CD4-positive, alpha-beta memory T cell (primary cell): Measurements from ENCODE around the gene HNRNPA1. TPM values are rescaled to one million over a fixed set of nuclear protein-coding genes. Genes with fewer than 3 reads are reported as not detected.

Source experiments
- CTCF ChIA-PET: fragments of 350-600 bp; sonication (Branson Sonifier 250); formaldehyde crosslinking; loops from one replicate; lab custom pipeline; 2021; ENCODE audit warnings: inconsistent platforms; ENCODE audit not compliant: partially characterized antibody; lab: Charles Lee
- POLR2A ChIA-PET: fragments of 350-600 bp; sonication (Branson Sonifier 250); formaldehyde crosslinking; loops from one replicate; lab custom pipeline; 2021; ENCODE audit not compliant: partially characterized antibody; lab: Charles Lee
- DNase-seq, 5 donors: peaks; one replicate each; pipeline versions ENCODE4 v3.0.0 to v3.0.0-alpha.2; 2020 to 2022; ENCODE audit warnings: mixed read lengths in 1 of 5
- H3K27ac ChIP-seq: one replicate; pipeline ENCODE4 v1.7.0; 2013; ENCODE audit warnings: low read depth, low read length
- H3K27me3 ChIP-seq: 2 replicates; pipeline ENCODE4 v1.7.0; 2013; ENCODE audit warnings: mild to moderate bottlenecking, low read length, moderate library complexity; ENCODE audit not compliant: insufficient read depth
- H3K36me3 ChIP-seq: 2 replicates; pipeline ENCODE4 v1.7.0; 2013; ENCODE audit warnings: mild to moderate bottlenecking, low read length, moderate library complexity; ENCODE audit not compliant: insufficient read depth
- H3K4me1 ChIP-seq: 2 replicates; pipeline ENCODE4 v1.7.0; 2013; ENCODE audit warnings: mild to moderate bottlenecking, low read length, moderate library complexity; ENCODE audit not compliant: insufficient read depth
- H3K4me3 ChIP-seq, 2 donors: one replicate each; pipeline ENCODE4 v1.7.0; 2013; ENCODE audit warnings: low read length in 2 of 2, mild to moderate bottlenecking in 1 of 2
- H3K9me3 ChIP-seq, 2 donors: one replicate each; pipeline ENCODE4 v1.7.0; 2013; ENCODE audit warnings: low read length in 2 of 2, control low read depth in 1 of 2; ENCODE audit not compliant: control insufficient read depth in 1 of 2
- H3K27ac Mint-ChIP-seq, 7 donors: one replicate each; pipeline ENCODE4 v1.8.0; 2020 to 2021; ENCODE audit warnings: mixed read lengths in 7 of 7, mild to moderate bottlenecking in 6 of 7, inconsistent platforms in 3 of 7, moderate library complexity in 3 of 7
- H3K27me3 Mint-ChIP-seq, 2 donors: one replicate each; pipeline ENCODE4 v1.8.0; 2020 to 2021; ENCODE audit warnings: mixed read lengths in 2 of 2
- H3K36me3 Mint-ChIP-seq, 2 donors: one replicate each; pipeline ENCODE4 v1.8.0; 2020 to 2021; ENCODE audit warnings: mixed read lengths in 2 of 2, inconsistent platforms in 1 of 2, mild to moderate bottlenecking in 1 of 2
- H3K4me1 Mint-ChIP-seq, 4 donors: one replicate each; pipeline ENCODE4 v1.8.0; 2020 to 2021; ENCODE audit warnings: mixed read lengths in 4 of 4, mild to moderate bottlenecking in 1 of 4
- H3K4me3 Mint-ChIP-seq, 8 donors: one replicate each; pipeline ENCODE4 v1.8.0; 2020 to 2021; ENCODE audit warnings: mixed read lengths in 8 of 8, mild to moderate bottlenecking in 7 of 8, moderate library complexity in 6 of 8, inconsistent platforms in 3 of 8
- H3K9me3 Mint-ChIP-seq, 8 donors: one replicate each; pipeline ENCODE4 v1.8.0; 2020 to 2021; ENCODE audit warnings: mixed read lengths in 8 of 8, mild to moderate bottlenecking in 5 of 8, inconsistent platforms in 3 of 8, moderate library complexity in 1 of 8
- intact Hi-C: fragments of 100-400 bp; cut with micrococcal nuclease; formaldehyde crosslinking; loops from one replicate; pipeline ENCODE4 v1.15.1; 2023
- polyA plus RNA-seq, 2 donors: library from polyadenylated mRNA; unstranded; fragments of 300-500 nt; fragmentation: Illumina TruSeq; gene quantifications; one replicate each; pipeline ENCODE4 v1.2.3, GENCODE V29; 2021
- total RNA-seq, 2 experiments: library from RNA; stranded (reverse); gene quantifications; one replicate each; pipeline ENCODE4 v1.2.3, GENCODE V29; 2021

HNRNPA1 gene
- total and polyA plus RNA-seq, 4 experiments from 2014 or later: 756 to 1,061 (median 972) TPM

GRCh38 chr12:54300225-54300731, 19.8 kb downstream of the HNRNPA1 start:
- Mint-ChIP-seq H3K36me3 (no peaks in the 10 kb centered on the region), H3K27me3 (peaks cover 24 to 45% of the 10 kb centered on the region in 2 donors), H3K27ac (no peak overlapping the region), H3K4me3 (peak overlapping the region in 5 of 8 donors; percentile 41 to 69 (median 48)), H3K4me1 (peaks cover 9 to 39% (median 22%) of the 10 kb centered on the region in 4 donors), H3K9me3 (no peaks in the 10 kb centered on the region)
- peaks cover 27% of the 10 kb centered on the region for H3K4me1 ChIP-seq
- H3K27ac ChIP-seq: no peak overlapping the region
- no peaks in the 10 kb centered on the region for H3K9me3 ChIP-seq
- intact Hi-C loops: no loop called here
- H3K36me3 ChIP-seq: no peaks in the 10 kb centered on the region
- ChIA-PET POLR2A (interaction anchor here (1.6 to 4.5 kb wide), 3 partner anchors 9 to 25 kb away, joined by 5 to 16 read pairs (median 12); partner anchors contain the start of genes CBX5, COPZ1 and HNRNPA1), CTCF (interaction anchor here (0.9 to 2.2 kb wide), 7 partner anchors 10 to 79 kb away, joined by 3 to 8 read pairs (median 4); partner anchors contain the start of gene COPZ1)
- H3K27me3 ChIP-seq: peaks cover 19% of the 10 kb centered on the region
- DNase-seq: no peak
- H3K4me3 ChIP-seq: no peak overlapping the region

DNA sequence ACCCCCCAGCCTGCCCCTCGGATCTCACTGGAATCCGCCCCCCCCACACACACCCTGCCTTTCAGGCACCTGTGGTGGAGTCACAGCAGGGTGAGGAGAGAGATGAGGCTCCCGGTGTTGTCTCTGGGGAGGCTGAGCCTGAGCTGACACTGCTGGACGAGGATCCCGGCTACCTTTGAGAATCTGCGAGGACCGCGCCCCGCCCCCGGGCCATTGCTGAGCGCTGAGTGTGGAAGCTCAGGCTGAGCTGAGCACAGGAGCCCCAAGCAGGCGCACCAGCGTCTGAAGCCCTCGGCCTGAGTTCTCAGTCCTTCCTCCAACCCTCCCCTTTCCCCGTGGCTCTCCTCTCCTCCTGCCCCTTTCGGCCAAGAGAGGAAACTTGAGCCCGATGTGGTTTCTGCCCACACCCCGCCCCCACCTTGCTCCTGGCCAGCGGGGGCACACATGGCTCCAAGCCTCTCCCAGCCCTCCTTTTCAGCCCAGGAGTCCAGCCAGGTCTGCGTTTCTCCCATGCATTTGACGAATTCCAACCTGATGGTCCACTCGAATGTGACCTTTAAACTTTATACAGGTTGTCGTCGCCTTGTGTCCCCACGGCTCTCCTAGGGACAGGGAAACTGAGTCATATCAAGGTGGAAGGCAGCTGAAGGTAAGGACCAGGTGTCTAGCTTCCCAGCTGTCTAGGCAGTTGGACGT, 20.4 kb downstream of the HNRNPA1 start, which contains the start of gene NFE2:
Gene NFE2 (minus strand): TSS at position 284 of the 696 bp plus-strand sequence. CDS start 5,767 bp downstream, outside the sequence.
- H3K4me1 Mint-ChIP-seq: peaks cover 9 to 39% (median 22%) of the 10 kb centered on the region in 4 donors
- H3K27me3 ChIP-seq: peaks cover 19% of the 10 kb centered on the region
- no peaks in the 10 kb centered on the region for H3K36me3 ChIP-seq
- no peak within 1 kb of the TSS for H3K4me3 ChIP-seq
- peak within 1 kb of the TSS in 7 of 8 donors; percentile 24 to 69 (median 45) for H3K4me3 Mint-ChIP-seq
- POLR2A ChIA-PET: interaction anchor here (1.6 to 4.5 kb wide), 3 partner anchors 9 to 24 kb away, joined by 5 to 16 read pairs (median 12); partner anchors contain the start of genes CBX5, COPZ1 and HNRNPA1
- H3K27ac Mint-ChIP-seq: no peak within 1 kb of the TSS
- peaks cover 27% of the 10 kb centered on the region for H3K4me1 ChIP-seq
- H3K27ac ChIP-seq: no peak within 1 kb of the TSS
- DNase-seq: peak in 1 of 5 donors; percentile 37
- no peaks in the 10 kb centered on the region for H3K9me3 ChIP-seq
- H3K27me3 Mint-ChIP-seq: peaks cover 24 to 45% of the 10 kb centered on the region in 2 donors
- no peaks in the 10 kb centered on the region for H3K9me3 Mint-ChIP-seq
- intact Hi-C loops: no loop called here
- CTCF ChIA-PET: interaction anchor here (1.5 to 2.2 kb wide), 3 partner anchors 10 to 45 kb away, joined by 3 to 8 read pairs (median 3); partner anchors contain the start of gene COPZ1
- H3K36me3 Mint-ChIP-seq: no peaks in the 10 kb centered on the region

- POLR2A ChIA-PET: interaction anchor here (3.3 to 4.5 kb wide), 2 partner anchors 21 to 23 kb away, joined by 12 to 16 read pairs; partner anchors contain the start of genes CBX5, COPZ1 and HNRNPA1
- H3K27ac ChIP-seq: no peak overlapping the region
- Mint-ChIP-seq H3K9me3 (no peaks in the 10 kb centered on the region), H3K36me3 (no peaks in the 10 kb centered on the region), H3K27ac (no peak overlapping the region), H3K27me3 (peaks cover 24 to 45% of the 10 kb centered on the region in 2 donors), H3K4me3 (peak overlapping the region in 1 of 8 donors; percentile 69), H3K4me1 (peaks cover 9 to 40% (median 22%) of the 10 kb centered on the region in 4 donors)
- peaks cover 27% of the 10 kb centered on the region for H3K4me1 ChIP-seq
- H3K4me3 ChIP-seq: no peak overlapping the region
- no peaks in the 10 kb centered on the region for H3K36me3 ChIP-seq
- intact Hi-C loops: no loop called here
- CTCF ChIA-PET: interaction anchor here (0.7 to 2.2 kb wide), 6 partner anchors 9 to 67 kb away, joined by 3 to 8 read pairs (median 3); partner anchors contain the start of gene COPZ1
- peaks cover 19% of the 10 kb centered on the region for H3K27me3 ChIP-seq
- no peaks in the 10 kb centered on the region for H3K9me3 ChIP-seq
- no peak for DNase-seq
Measured at GRCh38 chr12:54301428-54302048, 21.0 kb downstream of the HNRNPA1 start.

- CTCF ChIA-PET: no interaction called here
- no peak overlapping the region for H3K4me3 Mint-ChIP-seq
- H3K4me1 Mint-ChIP-seq: peaks cover 10 to 44% (median 24%) of the 10 kb centered on the region in 4 donors
- Histone ChIP-seq H3K4me1 (peaks cover 27% of the 10 kb centered on the region), H3K9me3 (no peaks in the 10 kb centered on the region), H3K27me3 (peaks cover 19% of the 10 kb centered on the region), H3K4me3 (no peak overlapping the region), H3K27ac (no peak overlapping the region), H3K36me3 (no peaks in the 10 kb centered on the region)
- H3K27ac Mint-ChIP-seq: no peak overlapping the region
- H3K9me3 Mint-ChIP-seq: no peaks in the 10 kb centered on the region
- H3K27me3 Mint-ChIP-seq: peaks cover 24 to 41% of the 10 kb centered on the region in 2 donors
- POLR2A ChIA-PET: interaction anchor here (0.6 to 1.5 kb wide), 2 partner anchors 21 to 55 kb away, joined by 3 to 4 read pairs; no protein-coding TSS in a partner anchor
- no peak for DNase-seq
- no peaks in the 10 kb centered on the region for H3K36me3 Mint-ChIP-seq
- intact Hi-C loops: no loop called here
Measured at GRCh38 chr12:54303640-54304039, 23.1 kb downstream of the HNRNPA1 start.

DNA sequence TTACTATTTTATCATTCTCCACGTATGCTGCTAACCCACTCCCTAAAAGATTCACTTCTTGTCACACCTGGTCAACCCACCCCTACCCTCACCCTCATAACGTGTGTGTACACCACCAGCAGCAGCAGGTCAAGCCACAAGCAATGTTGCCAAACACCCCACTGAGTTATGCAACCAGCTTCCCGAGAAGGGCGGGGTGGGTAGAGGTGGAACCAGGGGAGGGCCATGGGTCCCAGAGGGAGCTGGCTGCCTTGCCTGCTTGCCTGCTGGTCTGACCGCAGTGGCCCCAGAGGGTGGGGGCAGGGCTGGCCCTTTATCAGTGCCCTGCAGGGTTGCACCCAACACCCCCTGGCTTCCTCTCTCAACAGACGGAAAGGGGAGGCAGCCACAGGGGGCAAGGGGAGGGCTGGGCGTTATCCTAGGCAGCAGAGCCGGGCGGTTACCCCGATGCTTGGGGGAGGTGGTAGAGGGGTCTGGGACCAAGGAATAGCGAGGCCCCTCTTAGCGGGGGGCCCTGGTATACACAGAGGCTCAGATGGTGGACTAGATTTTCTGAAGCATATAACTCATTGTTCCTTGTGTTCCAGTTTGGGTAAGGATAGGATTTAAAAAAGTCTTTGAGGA, 23.8 kb downstream of the HNRNPA1 start:
- intact Hi-C loops: no loop called here
- Mint-ChIP-seq H3K4me1 (peaks cover 10 to 44% (median 24%) of the 10 kb centered on the region in 4 donors), H3K27ac (peak overlapping the region in 4 of 7 donors; percentile 32 to 81 (median 37)), H3K4me3 (peak overlapping the region in 4 of 8 donors; percentile 15 to 48 (median 31)), H3K36me3 (no peaks in the 10 kb centered on the region), H3K9me3 (no peaks in the 10 kb centered on the region), H3K27me3 (peaks cover 21 to 37% of the 10 kb centered on the region in 2 donors)
- Histone ChIP-seq H3K27me3 (peaks cover 19% of the 10 kb centered on the region), H3K4me3 (no peak overlapping the region), H3K9me3 (no peaks in the 10 kb centered on the region), H3K36me3 (no peaks in the 10 kb centered on the region), H3K4me1 (peaks cover 27% of the 10 kb centered on the region), H3K27ac (no peak overlapping the region)
- DNase-seq: peak in 1 of 5 donors; percentile 43
- ChIA-PET CTCF (interaction anchor here (1.7 to 2.9 kb wide), 2 partner anchors 20 to 62 kb away, joined by 3 to 12 read pairs; partner anchors contain the start of gene COPZ1), POLR2A (interaction anchor here (0.6 to 1.5 kb wide), 2 partner anchors 21 to 55 kb away, joined by 3 to 4 read pairs; no protein-coding TSS in a partner anchor)

- H3K27me3 Mint-ChIP-seq: peaks cover 8 to 19% of the 10 kb centered on the region in 2 donors
- peaks cover 16% of the 10 kb centered on the region for H3K4me1 ChIP-seq
- CTCF ChIA-PET: interaction anchor here (1.0 to 2.9 kb wide), 6 partner anchors 11 to 61 kb away, joined by 3 to 16 read pairs (median 4); partner anchors contain the start of gene COPZ1
- peaks cover 7 to 29% (median 14%) of the 10 kb centered on the region in 4 donors for H3K4me1 Mint-ChIP-seq
- no peak overlapping the region for H3K27ac ChIP-seq
- H3K4me3 ChIP-seq: no peak overlapping the region
- peaks cover under 1% of the 10 kb centered on the region for H3K27me3 ChIP-seq
- H3K27ac Mint-ChIP-seq: peak overlapping the region in 1 of 7 donors; percentile 32
- no peaks in the 10 kb centered on the region for H3K36me3 ChIP-seq
- no peak for DNase-seq
- peak overlapping the region in 1 of 8 donors; percentile 31 for H3K4me3 Mint-ChIP-seq
- intact Hi-C loops: no loop called here
- no peaks in the 10 kb centered on the region for H3K9me3 Mint-ChIP-seq
- POLR2A ChIA-PET: interaction anchor here (1.1 to 1.6 kb wide), 2 partner anchors 17 to 26 kb away, joined by 4 to 5 read pairs; partner anchors contain the start of genes COPZ1 and HNRNPA1
- H3K36me3 Mint-ChIP-seq: no peaks in the 10 kb centered on the region
- no peaks in the 10 kb centered on the region for H3K9me3 ChIP-seq
Measured at GRCh38 chr12:54306925-54307741, 26.6 kb downstream of the HNRNPA1 start.
